ENCODE results near the gene URB2. TPM values are rescaled to one million over a fixed set of nuclear protein-coding genes. Genes with fewer than 3 reads are reported as not detected.
"Not testable (repeated sequence)": the region's sequence is repeated elsewhere in the genome, so short reads cannot be mapped to it uniquely, and the experiment has no call there.

URB2 gene
- total and polyA plus RNA-seq, 4 donors: 6.5 to 11.0 (median 8.0) TPM

DNA sequence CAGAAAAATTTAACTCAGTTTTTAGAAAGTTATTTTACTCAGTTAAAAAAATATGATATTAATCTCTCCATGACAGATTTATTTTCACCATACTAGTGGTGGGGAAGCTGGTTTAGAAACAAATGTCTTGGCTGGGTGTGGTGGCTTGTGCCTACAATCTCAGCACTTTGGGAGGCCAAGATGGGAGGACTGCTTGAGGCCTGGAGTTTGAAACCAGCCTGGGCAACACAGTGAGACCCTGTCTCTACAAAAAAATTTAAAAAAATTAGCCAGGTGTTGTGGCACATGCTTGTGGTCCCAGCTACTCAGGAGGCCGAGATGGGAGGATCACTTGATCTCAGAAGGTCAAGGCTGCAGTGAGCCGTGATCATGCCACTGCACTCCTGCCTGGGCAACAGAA, 17.5 kb upstream of the URB2 start:
- WGBS (ENCODE audit: insufficient coverage): 85% methylated on average over 2 of the region's 2 CpGs
- H3K27me3 ChIP-seq (ENCODE audit: control insufficient read depth, insufficient read depth, low read length): no peaks in the 10 kb centered on the region
- no peak for DNase-seq (ENCODE audit: low read depth in 4 of 6, low spot score in 6 of 6)
- H3K4me1 ChIP-seq (ENCODE audit: control insufficient read depth, insufficient read depth, low read length): no peaks in the 10 kb centered on the region
- H3K36me3 ChIP-seq (ENCODE audit: control insufficient read depth, insufficient read depth, low read length): peaks cover 12% of the 10 kb centered on the region
- H3K4me3 ChIP-seq (ENCODE audit: low read depth, low read length): no peak overlapping the region
- H3K9me3 ChIP-seq (ENCODE audit: control insufficient read depth, insufficient read depth, low read length): no peaks in the 10 kb centered on the region
- no peak overlapping the region for H3K27ac ChIP-seq (ENCODE audit: low read depth, low read length)

DNA sequence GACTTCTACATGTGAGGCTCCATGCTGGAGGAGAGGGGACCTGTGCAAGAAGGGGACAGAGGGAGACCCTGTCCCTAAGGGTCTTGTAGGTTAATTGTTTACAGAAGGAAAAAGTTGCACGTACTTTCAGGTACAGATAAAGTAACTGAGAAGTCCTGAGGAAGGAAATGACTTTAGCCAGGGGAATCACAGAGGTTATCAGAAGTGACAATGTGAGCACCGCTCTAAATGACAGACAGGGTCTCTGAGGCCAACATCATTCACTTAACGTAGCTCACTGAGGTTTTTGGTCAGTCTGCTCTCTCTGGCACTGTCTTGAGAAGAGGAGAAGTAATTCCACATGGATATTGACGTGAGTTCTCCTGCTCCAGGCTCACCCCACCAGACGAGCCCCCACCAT, 12.1 kb upstream of the URB2 start:
- H3K27ac ChIP-seq (ENCODE audit: low read depth, low read length): no peak overlapping the region
- no peak for DNase-seq (ENCODE audit: low read depth in 4 of 6, low spot score in 6 of 6)
- H3K4me1 ChIP-seq (ENCODE audit: control insufficient read depth, insufficient read depth, low read length): no peaks in the 10 kb centered on the region
- no peaks in the 10 kb centered on the region for H3K27me3 ChIP-seq (ENCODE audit: control insufficient read depth, insufficient read depth, low read length)
- H3K4me3 ChIP-seq (ENCODE audit: low read depth, low read length): no peak overlapping the region
- peaks cover 13% of the 10 kb centered on the region for H3K36me3 ChIP-seq (ENCODE audit: control insufficient read depth, insufficient read depth, low read length)
- 87% methylated on average over 4 of the region's 5 CpGs for WGBS (ENCODE audit: insufficient coverage)
- H3K9me3 ChIP-seq (ENCODE audit: control insufficient read depth, insufficient read depth, low read length): no peaks in the 10 kb centered on the region

DNA sequence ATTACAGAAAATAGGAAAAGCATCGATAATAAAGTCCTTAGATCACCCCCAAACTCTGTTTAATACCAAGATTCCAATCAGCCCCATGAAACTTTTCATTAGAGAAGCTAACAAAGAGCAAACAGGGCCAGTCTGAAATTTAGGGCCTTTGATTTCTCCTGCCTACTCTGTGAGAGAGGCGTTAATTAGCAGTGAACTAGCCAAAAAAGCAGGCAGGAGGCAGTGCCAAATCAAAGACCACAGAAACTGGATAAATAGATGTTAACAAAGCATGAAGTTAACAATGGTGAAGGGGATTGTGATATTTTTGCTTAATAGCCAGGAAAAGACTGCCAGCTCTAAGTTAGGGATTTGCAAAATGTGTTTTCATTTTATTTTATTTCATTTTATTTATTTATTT, 11.3 kb upstream of the URB2 start:
- Histone ChIP-seq H3K36me3 (ENCODE audit: control insufficient read depth, insufficient read depth, low read length) (peaks cover 13% of the 10 kb centered on the region), H3K27me3 (ENCODE audit: control insufficient read depth, insufficient read depth, low read length) (no peaks in the 10 kb centered on the region), H3K9me3 (ENCODE audit: control insufficient read depth, insufficient read depth, low read length) (no peaks in the 10 kb centered on the region), H3K4me1 (ENCODE audit: control insufficient read depth, insufficient read depth, low read length) (no peaks in the 10 kb centered on the region), H3K27ac (ENCODE audit: low read depth, low read length) (no peak overlapping the region), H3K4me3 (ENCODE audit: low read depth, low read length) (no peak overlapping the region)
- DNase-seq (ENCODE audit: low read depth in 4 of 6, low spot score in 6 of 6): peak in 2 of 6 donors; percentile 8 to 52
- 14% methylated on average over 1 of the region's 2 CpGs for WGBS (ENCODE audit: insufficient coverage)

DNA sequence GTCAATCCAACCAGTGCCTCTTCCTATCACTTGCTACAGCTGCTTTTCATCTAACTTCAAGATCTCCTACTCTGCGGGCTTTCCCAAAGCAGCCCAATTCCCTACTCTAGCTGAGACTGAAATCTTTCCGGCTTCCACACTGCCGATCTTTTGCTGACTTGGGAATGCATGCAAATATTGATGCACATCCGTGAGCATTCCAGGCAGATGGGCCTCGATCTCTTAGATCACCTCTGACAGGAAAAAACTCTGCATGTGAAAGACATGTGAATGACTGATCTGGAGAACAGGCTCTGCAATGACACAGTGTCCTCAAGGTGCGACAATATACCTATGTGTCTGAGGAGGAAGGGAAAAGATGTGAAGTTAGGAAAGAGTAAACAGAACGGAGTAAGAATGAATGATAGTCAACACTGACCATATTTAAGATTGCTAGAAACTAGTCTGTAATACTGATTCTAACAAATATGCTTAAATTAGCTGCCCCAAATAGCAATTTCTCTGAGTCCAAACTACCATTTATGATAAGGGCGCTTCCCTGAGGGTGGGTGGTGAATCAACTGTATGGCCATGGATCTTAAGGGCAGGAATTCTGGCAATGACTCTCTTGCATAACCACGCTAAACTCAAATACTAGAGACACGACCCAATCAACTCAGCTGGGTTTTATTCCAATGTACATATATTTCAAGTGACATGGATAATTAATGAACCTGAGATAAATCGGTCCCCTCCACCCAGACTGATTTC, 8.5 kb upstream of the URB2 start:
- H3K4me1 ChIP-seq (ENCODE audit: control insufficient read depth, insufficient read depth, low read length): no peaks in the 10 kb centered on the region
- DNase-seq (ENCODE audit: low read depth in 4 of 6, low spot score in 6 of 6): no peak
- H3K27ac ChIP-seq (ENCODE audit: low read depth, low read length): no peak overlapping the region
- no peak overlapping the region for H3K4me3 ChIP-seq (ENCODE audit: low read depth, low read length)
- no peaks in the 10 kb centered on the region for H3K9me3 ChIP-seq (ENCODE audit: control insufficient read depth, insufficient read depth, low read length)
- H3K27me3 ChIP-seq (ENCODE audit: control insufficient read depth, insufficient read depth, low read length): no peaks in the 10 kb centered on the region
- peaks cover 12% of the 10 kb centered on the region for H3K36me3 ChIP-seq (ENCODE audit: control insufficient read depth, insufficient read depth, low read length)
- 89% methylated on average over 5 of the region's 11 CpGs for WGBS (ENCODE audit: insufficient coverage)

DNA sequence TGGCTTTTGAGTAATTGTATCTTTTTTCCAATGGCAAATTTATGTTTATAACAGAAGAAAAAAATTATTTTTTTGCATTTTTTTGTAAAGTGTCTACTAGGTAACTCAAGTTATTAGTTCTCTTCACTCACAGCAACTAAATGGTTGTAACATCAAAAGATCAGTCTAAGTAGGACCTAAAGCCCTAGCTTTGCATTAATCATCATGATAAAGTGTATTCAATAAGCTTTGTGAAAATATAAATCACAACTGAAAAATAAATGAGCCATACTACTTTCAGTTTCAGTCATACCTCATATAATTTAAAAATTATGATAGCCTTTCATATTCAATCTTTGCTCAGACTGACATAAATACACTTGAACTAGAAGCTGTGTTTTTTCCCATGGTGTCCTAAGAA, 7.0 kb upstream of the URB2 start:
- no peaks in the 10 kb centered on the region for H3K27me3 ChIP-seq (ENCODE audit: control insufficient read depth, insufficient read depth, low read length)
- no peak overlapping the region for H3K4me3 ChIP-seq (ENCODE audit: low read depth, low read length)
- no peaks in the 10 kb centered on the region for H3K4me1 ChIP-seq (ENCODE audit: control insufficient read depth, insufficient read depth, low read length)
- no peak overlapping the region for H3K27ac ChIP-seq (ENCODE audit: low read depth, low read length)
- DNase-seq (ENCODE audit: low read depth in 4 of 6, low spot score in 6 of 6): no peak
- no peaks in the 10 kb centered on the region for H3K9me3 ChIP-seq (ENCODE audit: control insufficient read depth, insufficient read depth, low read length)
- H3K36me3 ChIP-seq (ENCODE audit: control insufficient read depth, insufficient read depth, low read length): peaks cover 3% of the 10 kb centered on the region

DNA sequence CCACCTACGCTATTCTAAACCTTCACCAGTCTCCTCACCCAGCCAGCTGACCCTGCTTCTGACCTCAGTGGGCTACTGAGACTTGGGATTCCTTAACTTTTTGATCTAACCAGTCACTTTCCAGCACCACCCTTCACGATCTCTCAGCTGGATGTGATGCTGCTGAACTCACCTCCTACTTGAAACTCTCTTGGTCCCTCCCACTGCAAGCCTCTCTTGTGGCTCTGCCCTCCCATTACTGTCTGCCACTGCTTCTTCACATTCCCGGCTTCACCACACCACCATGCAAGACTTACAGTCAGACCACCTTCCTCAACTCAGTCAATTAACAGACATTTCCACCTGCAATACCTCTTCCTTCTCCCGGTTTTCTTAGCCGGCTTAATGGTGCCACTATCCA, 6.4 kb upstream of the URB2 start:
- no peak for DNase-seq (ENCODE audit: low read depth in 4 of 6, low spot score in 6 of 6)
- Histone ChIP-seq H3K27me3 (ENCODE audit: control insufficient read depth, insufficient read depth, low read length) (no peaks in the 10 kb centered on the region), H3K4me1 (ENCODE audit: control insufficient read depth, insufficient read depth, low read length) (peaks cover 4% of the 10 kb centered on the region), H3K9me3 (ENCODE audit: control insufficient read depth, insufficient read depth, low read length) (no peaks in the 10 kb centered on the region), H3K27ac (ENCODE audit: low read depth, low read length) (no peak overlapping the region), H3K36me3 (ENCODE audit: control insufficient read depth, insufficient read depth, low read length) (no peaks in the 10 kb centered on the region), H3K4me3 (ENCODE audit: low read depth, low read length) (no peak overlapping the region)
- WGBS (ENCODE audit: insufficient coverage): 85% methylated on average over 5 of the region's 5 CpGs

DNA sequence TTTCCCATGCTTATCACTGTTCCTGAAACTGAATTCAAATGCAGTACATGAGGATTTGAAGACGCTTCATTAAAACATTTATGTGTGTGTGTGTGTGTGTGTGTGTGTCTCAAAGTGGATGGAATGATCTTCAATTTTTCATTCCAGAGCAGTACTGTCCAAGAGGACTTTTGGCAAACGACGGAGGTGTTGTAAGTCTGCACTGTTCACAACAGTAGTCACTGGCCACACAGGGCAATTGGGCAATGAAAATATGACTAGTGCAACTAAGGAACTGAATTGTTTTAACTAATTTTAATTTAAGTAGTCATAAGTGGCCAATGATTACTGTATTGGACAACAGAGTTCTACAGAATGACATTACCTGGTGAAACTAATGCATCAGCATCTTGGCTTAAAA, 5.2 kb upstream of the URB2 start:
- no peaks in the 10 kb centered on the region for H3K36me3 ChIP-seq (ENCODE audit: control insufficient read depth, insufficient read depth, low read length)
- H3K9me3 ChIP-seq (ENCODE audit: control insufficient read depth, insufficient read depth, low read length): no peaks in the 10 kb centered on the region
- H3K4me3 ChIP-seq (ENCODE audit: low read depth, low read length): no peak overlapping the region
- DNase-seq (ENCODE audit: low read depth in 4 of 6, low spot score in 6 of 6): no peak
- WGBS (ENCODE audit: insufficient coverage): 83% methylated on average over 1 of the region's 3 CpGs
- H3K27ac ChIP-seq (ENCODE audit: low read depth, low read length): no peak overlapping the region
- H3K27me3 ChIP-seq (ENCODE audit: control insufficient read depth, insufficient read depth, low read length): no peaks in the 10 kb centered on the region
- peaks cover 12% of the 10 kb centered on the region for H3K4me1 ChIP-seq (ENCODE audit: control insufficient read depth, insufficient read depth, low read length)

DNA sequence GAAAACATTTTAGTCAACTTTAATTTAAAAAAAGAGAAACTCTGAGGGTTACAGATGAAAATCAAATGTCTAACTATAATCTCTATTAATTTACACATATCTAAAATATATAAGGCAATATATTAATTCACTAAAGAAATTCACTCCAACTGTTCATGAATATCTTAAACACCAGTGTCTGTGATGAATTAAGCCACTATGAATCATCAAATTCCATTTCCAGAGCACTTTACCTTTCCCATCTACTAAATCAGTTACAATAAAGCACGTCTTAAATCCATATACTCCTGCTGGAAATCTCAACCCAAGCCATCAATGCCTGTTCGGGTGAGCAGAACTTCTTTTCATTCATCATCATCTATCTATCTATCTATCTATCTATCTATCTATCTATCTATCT, 4.4 kb upstream of the URB2 start:
- no CpG with 5 or more reads among the region's 2 CpGs for WGBS (ENCODE audit: insufficient coverage)
- no peak for DNase-seq (ENCODE audit: low read depth in 4 of 6, low spot score in 6 of 6)
- Histone ChIP-seq H3K36me3 (ENCODE audit: control insufficient read depth, insufficient read depth, low read length) (no peaks in the 10 kb centered on the region), H3K4me3 (ENCODE audit: low read depth, low read length) (no peak overlapping the region), H3K4me1 (ENCODE audit: control insufficient read depth, insufficient read depth, low read length) (peaks cover 16% of the 10 kb centered on the region), H3K27ac (ENCODE audit: low read depth, low read length) (no peak overlapping the region), H3K27me3 (ENCODE audit: control insufficient read depth, insufficient read depth, low read length) (no peaks in the 10 kb centered on the region), H3K9me3 (ENCODE audit: control insufficient read depth, insufficient read depth, low read length) (no peaks in the 10 kb centered on the region)

DNA sequence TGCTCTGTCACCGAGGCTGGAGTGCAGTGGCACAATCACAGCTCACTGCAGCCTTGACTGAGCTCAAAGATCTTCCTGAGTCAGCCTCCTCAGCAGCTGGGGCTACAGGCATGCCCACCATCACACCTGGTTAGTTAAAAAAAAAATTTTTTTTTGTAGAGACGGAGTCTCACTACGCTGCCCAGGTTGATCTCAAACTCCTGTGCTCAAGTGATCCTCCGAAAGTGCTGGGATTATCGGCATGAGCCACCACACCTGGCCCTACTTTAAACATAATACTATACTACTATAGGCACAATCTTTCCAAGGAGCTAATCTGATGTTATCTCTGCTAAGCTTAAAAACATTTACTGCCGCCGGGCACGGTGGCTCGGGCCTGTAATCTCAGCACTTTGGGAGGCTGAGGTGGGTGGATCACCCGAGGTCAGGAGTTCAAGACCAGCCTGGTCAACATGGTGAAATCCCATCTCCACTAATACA, 3.4 kb upstream of the URB2 start:
- DNase-seq (ENCODE audit: low read depth in 4 of 6, low spot score in 6 of 6); H3K27me3 ChIP-seq (ENCODE audit: control insufficient read depth, insufficient read depth, low read length); H3K27ac ChIP-seq (ENCODE audit: low read depth, low read length); H3K4me3 ChIP-seq (ENCODE audit: low read depth, low read length); H3K36me3 ChIP-seq (ENCODE audit: control insufficient read depth, insufficient read depth, low read length); H3K9me3 ChIP-seq (ENCODE audit: control insufficient read depth, insufficient read depth, low read length): not testable (repeated sequence)
- peaks cover 16% of the 10 kb centered on the region for H3K4me1 ChIP-seq (ENCODE audit: control insufficient read depth, insufficient read depth, low read length)
- 100% methylated on average over 3 of the region's 10 CpGs for WGBS (ENCODE audit: insufficient coverage)

DNA sequence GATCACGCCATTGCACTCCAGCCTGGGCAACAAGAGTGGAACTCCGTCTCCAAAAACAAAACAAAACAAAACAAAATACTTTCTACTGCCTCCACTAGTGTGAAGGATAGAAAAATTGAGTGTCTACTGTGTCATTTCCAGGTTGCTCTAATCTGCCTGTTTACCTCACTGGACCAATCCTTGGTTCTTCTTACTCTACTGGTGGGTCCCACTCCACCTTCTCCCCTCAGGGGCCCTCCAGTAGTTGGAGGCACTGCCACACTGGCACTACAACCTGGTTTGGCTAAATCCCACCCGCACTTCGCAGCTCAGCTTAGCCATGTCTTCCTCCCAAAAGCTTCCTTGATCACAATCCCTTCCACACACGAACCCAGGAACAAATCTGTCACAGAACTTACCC, 2.8 kb upstream of the URB2 start:
- no peaks in the 10 kb centered on the region for H3K9me3 ChIP-seq (ENCODE audit: control insufficient read depth, insufficient read depth, low read length)
- H3K27ac ChIP-seq (ENCODE audit: low read depth, low read length): no peak overlapping the region
- WGBS (ENCODE audit: insufficient coverage): 93% methylated on average over 3 of the region's 5 CpGs
- no peak for DNase-seq (ENCODE audit: low read depth in 4 of 6, low spot score in 6 of 6)
- no peaks in the 10 kb centered on the region for H3K36me3 ChIP-seq (ENCODE audit: control insufficient read depth, insufficient read depth, low read length)
- no peak overlapping the region for H3K4me3 ChIP-seq (ENCODE audit: low read depth, low read length)
- H3K4me1 ChIP-seq (ENCODE audit: control insufficient read depth, insufficient read depth, low read length): peaks cover 16% of the 10 kb centered on the region
- no peaks in the 10 kb centered on the region for H3K27me3 ChIP-seq (ENCODE audit: control insufficient read depth, insufficient read depth, low read length)
